H1 (cell line): ENCODE data around the gene SPATA33.

ENCODE experiments used
- CEBPB ChIP-seq: IDR thresholded peaks from 2 replicates; pipeline ENCODE4 v1.6.1; 2012; ENCODE audit warnings: low read depth, low read length
- CTCF ChIP-seq, 3 experiments: IDR thresholded peaks; 1 replicate in 2 of 3; 2 replicates in 1 of 3; pipeline versions ENCODE4 v1.5.1 to v1.6.1; 2011; ENCODE audit warnings: low read length in 3 of 3, mild to moderate bottlenecking in 3 of 3, inconsistent platforms in 2 of 3, low read depth in 1 of 3, moderate library complexity in 1 of 3; ENCODE audit not compliant: insufficient read depth in 1 of 3; ENCODE audit errors: control extremely low read depth in 1 of 3
- JUN ChIP-seq: IDR thresholded peaks from 2 replicates; pipeline ENCODE4 v1.6.1; 2011; ENCODE audit warnings: low read depth, mild to moderate bottlenecking, improper control_type of control experiment, low read length
- POLR2A ChIP-seq, 2 experiments: IDR thresholded peaks; 1 replicate in 1 of 2; 2 replicates in 1 of 2; pipeline ENCODE4 v1.6.1; 2011; ENCODE audit warnings: low read depth in 2 of 2, low read length in 2 of 2, mild to moderate bottlenecking in 2 of 2; ENCODE audit errors: control extremely low read depth in 1 of 2

DNA sequence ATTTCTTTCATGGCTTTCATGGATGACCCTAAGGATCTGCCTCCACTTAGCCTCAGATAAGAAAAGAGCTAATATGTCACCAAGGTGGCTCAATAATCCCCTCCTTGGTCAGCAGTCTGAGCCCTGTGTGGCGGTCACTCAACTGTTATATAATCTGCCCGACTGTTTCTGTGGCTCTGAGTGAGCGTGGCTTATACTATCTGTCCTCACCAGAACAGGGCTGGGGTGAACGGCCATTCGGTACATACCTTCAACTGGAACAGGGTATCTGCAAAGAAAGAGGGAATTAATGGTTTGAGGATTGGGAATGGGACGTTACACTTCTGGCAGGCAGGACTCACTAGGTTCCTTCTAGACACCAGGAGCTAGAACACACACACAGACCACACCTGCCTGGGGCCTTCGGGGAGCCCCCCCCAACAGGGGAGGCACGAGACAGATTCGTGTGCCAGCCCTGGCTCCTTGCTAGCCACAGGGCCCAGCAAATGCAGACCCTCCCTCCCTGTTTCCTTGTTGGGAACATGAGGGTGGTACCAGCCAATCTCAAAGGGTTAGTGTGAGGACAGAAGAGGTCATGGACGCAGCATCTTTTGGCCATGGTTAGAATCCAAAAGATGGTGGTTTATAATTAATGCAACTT, 3.9 kb upstream of the SPATA33 start:
- TF ChIP-seq CTCF (IDR thresholded peaks at IDR 0.05; ENCODE audit: control extremely low read depth in 1 of 3, insufficient read depth in 1 of 3, low read depth in 1 of 3, low read length in 3 of 3), result no peak
- no peak for TF ChIP-seq POLR2A (IDR thresholded peaks at IDR 0.05; ENCODE audit: control extremely low read depth in 1 of 2, low read depth in 2 of 2, low read length in 2 of 2)
- TF ChIP-seq CEBPB, result no peak
- no peak for TF ChIP-seq JUN
